Right atrium auricular region (tissue), 2 donors: Measurements from ENCODE around the gene DDX46. TPM values are rescaled to one million over a fixed set of nuclear protein-coding genes. Genes with fewer than 3 reads are reported as not detected.
"Not testable (repeated sequence)": the region's sequence is repeated elsewhere in the genome, so short reads cannot be mapped to it uniquely, and the experiment has no call there.

ENCODE experiments used
- DNase-seq: peaks from one replicate; pipeline ENCODE4 v3.0.0-alpha.2; 2019; ENCODE audit warnings: low spot score
- H3K27ac ChIP-seq, 2 donors: fragments of 200-600 bp; sonication (generic); 1 replicate in 1 of 2; 2 replicates in 1 of 2; pipeline ENCODE4 v1.5.1; 2016 to 2019
- H3K27me3 ChIP-seq, 2 donors: fragments of 200-600 bp; sonication (generic); one replicate each; pipeline versions ENCODE4 v1.5.1 to v1.6.0; 2017 to 2019
- H3K36me3 ChIP-seq: fragments of 200-600 bp; sonication (generic); one replicate; pipeline ENCODE4 v1.5.1; 2016
- H3K4me1 ChIP-seq, 2 donors: fragments of 200-600 bp; sonication (generic); one replicate each; pipeline versions ENCODE4 v1.5.1 to v1.6.0; 2017 to 2019
- H3K4me3 ChIP-seq, 2 donors: fragments of 200-600 bp; sonication (generic); 1 replicate in 1 of 2; 2 replicates in 1 of 2; pipeline ENCODE4 v1.5.1; 2017 to 2019; ENCODE audit warnings: mild to moderate bottlenecking in 1 of 2, moderate library complexity in 1 of 2
- H3K9me3 ChIP-seq, 2 donors: fragments of 200-600 bp; sonication (generic); one replicate each; pipeline ENCODE4 v1.5.1; 2019
- total RNA-seq, 2 donors: library from RNA; depleted of rRNA; stranded (reverse); fragments of >200 nt; gene quantifications; one replicate each; pipeline ENCODE4 v1.1.0, GENCODE V29; 2016
- TF ChIP-seq, protein P1 (sequence below), 2 donors: fragments of 200-600 bp; sonication (generic); IDR thresholded peaks; one replicate each; pipeline ENCODE4 v1.5.1; 2019; ENCODE audit warnings: antibody characterized with exemption in 2 of 2

DDX46 gene
- total RNA-seq, 2 donors from 2014 or later, result 12.2 to 13.4 TPM

DNA sequence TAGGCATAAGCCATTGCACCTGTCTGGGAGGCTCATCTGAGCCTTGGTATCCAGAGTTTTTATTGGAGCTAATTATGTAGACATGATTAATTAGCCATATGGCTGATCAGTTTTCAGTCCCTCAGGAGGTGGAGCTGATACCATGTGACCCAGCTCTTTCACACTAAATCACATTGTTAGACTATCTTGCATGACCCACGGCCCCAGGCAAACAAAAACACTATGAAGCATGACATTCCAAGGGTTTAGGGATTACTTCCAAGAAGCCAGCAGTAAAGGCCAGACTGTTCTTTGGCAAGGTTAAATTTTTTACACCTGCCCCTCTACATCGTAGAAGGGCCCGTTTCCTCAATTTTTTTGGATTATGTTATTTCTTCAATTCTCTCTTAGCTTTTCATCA is 82.2 kb downstream of the DDX46 start:
- TF ChIP-seq, protein P1, sequence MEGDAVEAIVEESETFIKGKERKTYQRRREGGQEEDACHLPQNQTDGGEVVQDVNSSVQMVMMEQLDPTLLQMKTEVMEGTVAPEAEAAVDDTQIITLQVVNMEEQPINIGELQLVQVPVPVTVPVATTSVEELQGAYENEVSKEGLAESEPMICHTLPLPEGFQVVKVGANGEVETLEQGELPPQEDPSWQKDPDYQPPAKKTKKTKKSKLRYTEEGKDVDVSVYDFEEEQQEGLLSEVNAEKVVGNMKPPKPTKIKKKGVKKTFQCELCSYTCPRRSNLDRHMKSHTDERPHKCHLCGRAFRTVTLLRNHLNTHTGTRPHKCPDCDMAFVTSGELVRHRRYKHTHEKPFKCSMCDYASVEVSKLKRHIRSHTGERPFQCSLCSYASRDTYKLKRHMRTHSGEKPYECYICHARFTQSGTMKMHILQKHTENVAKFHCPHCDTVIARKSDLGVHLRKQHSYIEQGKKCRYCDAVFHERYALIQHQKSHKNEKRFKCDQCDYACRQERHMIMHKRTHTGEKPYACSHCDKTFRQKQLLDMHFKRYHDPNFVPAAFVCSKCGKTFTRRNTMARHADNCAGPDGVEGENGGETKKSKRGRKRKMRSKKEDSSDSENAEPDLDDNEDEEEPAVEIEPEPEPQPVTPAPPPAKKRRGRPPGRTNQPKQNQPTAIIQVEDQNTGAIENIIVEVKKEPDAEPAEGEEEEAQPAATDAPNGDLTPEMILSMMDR (IDR thresholded peaks at IDR 0.05), result no peak
- peaks cover 0 to 19% of the 10 kb centered on the region in 2 donors for H3K4me1 ChIP-seq
- H3K27ac ChIP-seq, result no peak overlapping the region
- peaks cover 10% of the 10 kb centered on the region for H3K36me3 ChIP-seq
- no peak overlapping the region for H3K4me3 ChIP-seq
- no peaks in the 10 kb centered on the region for H3K9me3 ChIP-seq
- DNase-seq, result no peak
- no peaks in the 10 kb centered on the region for H3K27me3 ChIP-seq

DNA sequence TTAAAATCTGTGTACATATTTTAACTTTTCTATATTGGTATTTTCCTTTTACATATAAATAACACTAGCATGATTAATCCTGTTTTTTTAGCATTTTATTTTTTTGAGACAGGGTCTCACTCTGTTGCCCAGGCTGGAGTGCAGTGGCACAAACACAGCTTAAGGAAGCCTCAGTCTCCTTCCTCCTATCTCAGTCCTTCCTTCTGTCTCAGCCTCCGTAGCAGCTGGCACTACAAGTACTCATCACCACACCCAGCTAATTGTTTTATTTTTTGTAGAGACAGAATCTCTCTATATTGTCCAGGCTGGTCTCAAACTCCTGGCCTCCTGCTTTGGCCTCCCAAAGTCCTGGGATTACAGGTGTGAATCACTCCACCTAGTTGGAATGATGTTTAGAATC is 85.7 kb downstream of the DDX46 start:
- no peak for DNase-seq
- TF ChIP-seq, protein P1 (IDR thresholded peaks at IDR 0.05), result no peak
- Histone ChIP-seq H3K36me3 (peaks cover 10% of the 10 kb centered on the region), H3K27me3 (no peaks in the 10 kb centered on the region), H3K4me1 (peaks cover 0 to 25% of the 10 kb centered on the region in 2 donors), H3K4me3 (no peak overlapping the region), H3K9me3 (no peaks in the 10 kb centered on the region), H3K27ac (no peak overlapping the region)

- TF ChIP-seq, protein P1 (IDR thresholded peaks at IDR 0.05), result no peak
- H3K4me3 ChIP-seq, result peak overlapping the region; percentile 80 to 95
Observed at GRCh38 chr5:134845335-134845851, 86.8 kb downstream of the DDX46 start.

GRCh38 chr5:134845852-134846640 is 87.5 kb downstream of the DDX46 start, which contains the start of gene C5orf24:
C5orf24 (plus strand) TSS chr5:134845968; CDS start chr5:134854901, 8,933 bp downstream.
- Histone ChIP-seq H3K27me3 (no peaks in the 10 kb centered on the region), H3K36me3 (no peaks in the 10 kb centered on the region), H3K4me3 (peak within 1 kb of the TSS; percentile 80 to 95), H3K27ac (peak within 1 kb of the TSS; percentile 91 to 96), H3K9me3 (no peaks in the 10 kb centered on the region), H3K4me1 (peaks cover 0 to 36% of the 10 kb centered on the region in 2 donors)
- TF ChIP-seq, protein P1 (IDR thresholded peaks at IDR 0.05), result no peak
- DNase-seq, result peak; percentile 93

More at GRCh38 chr5:134845335-134845851, 86.8 kb downstream of the DDX46 start:
- peaks cover under 1% of the 10 kb centered on the region for H3K36me3 ChIP-seq
- no peaks in the 10 kb centered on the region for H3K9me3 ChIP-seq
- H3K4me1 ChIP-seq, result peaks cover 0 to 29% of the 10 kb centered on the region in 2 donors
- no peaks in the 10 kb centered on the region for H3K27me3 ChIP-seq
- DNase-seq, result no peak
- H3K27ac ChIP-seq, result peak overlapping the region; percentile 91 to 96

- Histone ChIP-seq H3K27ac (peak overlapping the region; percentile 91 to 96), H3K36me3 (no peaks in the 10 kb centered on the region), H3K9me3 (no peaks in the 10 kb centered on the region), H3K27me3 (no peaks in the 10 kb centered on the region), H3K4me1 (peaks cover 0 to 41% of the 10 kb centered on the region in 2 donors), H3K4me3 (peak overlapping the region; percentile 80 to 95)
- TF ChIP-seq, protein P1 (IDR thresholded peaks at IDR 0.05), result no peak
- no peak for DNase-seq
Observed at GRCh38 chr5:134846641-134846960, 88.0 kb downstream of the DDX46 start.

GRCh38 chr5:134849434-134849933 is 90.9 kb downstream of the DDX46 start:
- not testable (repeated sequence) for H3K27me3 ChIP-seq, H3K36me3 ChIP-seq, H3K4me3 ChIP-seq, DNase-seq, H3K27ac ChIP-seq, H3K9me3 ChIP-seq
- peaks cover 0 to 41% of the 10 kb centered on the region in 2 donors for H3K4me1 ChIP-seq
